ENCODE data around the gene GFER. TPM values are rescaled to one million over a fixed set of nuclear protein-coding genes. Genes with fewer than 3 reads are reported as not detected.

The GFER gene
- total RNA-seq = 10 to 100 TPM; 39.1 to 43.3 TPM

GRCh38 chr16:1983544-1984346, at the start of gene GFER:
TSS of gene GFER (plus strand) at chr16:1984193. CDS start at chr16:1984219, 26 bp downstream.
- CTCF ChIA-PET = interaction anchor here (0.7 to 1.6 kb wide), 8 partner anchors 10 to 157 kb away, joined by 3 to 8 read pairs (median 4); partner anchors contain the start of gene TBL3
- POLR2A ChIA-PET = interaction anchor here (1.0 to 2.2 kb wide), 3 partner anchors 12 to 24 kb away, joined by 4 to 9 read pairs (median 9); partner anchors contain the start of genes NDUFB10, RPS2 and TBL3

GRCh38 chr16:1936945-1937479, 47.0 kb upstream of the GFER start:
- POLR2A ChIA-PET = no interaction called here

DNA sequence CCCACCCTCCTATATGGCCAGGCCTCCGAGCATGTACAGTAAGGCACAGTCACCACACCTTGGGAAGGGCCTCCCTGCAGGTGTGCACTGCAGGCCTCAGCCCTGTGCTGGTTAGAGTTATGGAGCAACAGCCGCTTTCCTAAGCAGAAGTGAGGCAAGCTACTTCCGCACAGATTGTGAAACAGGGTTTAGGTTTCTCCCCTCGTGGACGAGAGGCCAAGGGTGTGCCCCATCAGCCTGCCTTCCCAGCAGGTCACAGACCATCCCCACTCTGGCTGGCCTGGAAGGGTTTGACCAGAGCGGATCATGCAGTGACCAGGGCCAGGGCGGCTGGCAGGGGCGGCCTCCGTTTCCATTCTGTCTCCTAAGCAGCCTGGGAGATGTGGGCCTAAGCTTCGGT, 45.7 kb upstream of the GFER start:
- POLR2A ChIA-PET = no interaction called here
- CTCF ChIA-PET = interaction anchor here (1.0 kb wide), 1 partner anchor 9 kb away, joined by 5 read pairs; no protein-coding TSS in a partner anchor

More at GRCh38 chr16:1936945-1937479, 47.0 kb upstream of the GFER start:
- CTCF ChIA-PET = no interaction called here

DNA sequence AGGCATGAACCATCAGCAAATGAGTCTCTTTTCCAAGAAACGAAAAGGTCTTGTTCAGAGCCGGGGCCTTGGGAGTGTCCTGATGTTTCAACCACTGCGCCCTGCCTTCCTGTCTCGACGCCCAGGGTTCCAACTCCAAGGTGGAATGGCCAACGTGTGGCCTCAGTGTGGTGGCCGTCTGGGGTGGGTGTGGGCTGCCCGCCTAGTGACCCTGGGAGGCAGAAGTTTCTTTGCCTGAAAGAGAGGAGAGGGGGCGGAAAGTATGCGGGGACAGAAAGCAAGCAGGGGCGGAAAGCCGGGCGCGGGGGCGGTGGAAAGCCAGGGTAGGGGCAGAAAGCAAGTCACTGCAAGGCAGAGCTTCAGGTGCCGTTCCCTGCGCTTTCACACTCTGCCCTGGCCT, 45.1 kb upstream of the GFER start:
- ChIA-PET POLR2A (no interaction called here), CTCF (interaction anchor here (1.0 to 2.7 kb wide), 3 partner anchors 10 to 12 kb away, joined by 3 to 12 read pairs (median 5); no protein-coding TSS in a partner anchor)

DNA sequence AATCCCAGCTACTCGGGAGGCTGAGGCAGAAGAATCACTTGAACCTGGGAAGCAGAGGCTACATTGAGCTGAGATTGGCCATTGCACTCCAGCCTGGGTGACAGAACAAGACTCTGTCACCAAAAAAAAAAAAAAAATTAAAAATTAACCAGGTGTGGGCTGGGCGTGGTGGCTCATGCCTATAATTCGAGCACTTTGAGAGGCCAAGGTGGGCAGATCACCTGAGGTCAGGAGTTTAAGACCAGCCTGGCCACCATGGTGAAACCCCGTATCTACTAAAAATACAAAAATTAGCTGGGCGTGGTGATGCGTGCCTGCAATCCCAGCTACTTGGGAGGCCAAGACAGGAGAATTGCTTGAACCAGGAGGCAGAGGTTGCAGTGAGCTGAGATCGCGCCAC, 44.2 kb upstream of the GFER start:
- CTCF ChIA-PET = interaction anchor here (0.6 to 2.7 kb wide), 4 partner anchors 11 to 376 kb away, joined by 3 to 12 read pairs (median 4); no protein-coding TSS in a partner anchor
- POLR2A ChIA-PET = interaction anchor here (0.7 to 0.8 kb wide), 2 partner anchors 20 to 67 kb away, joined by 3 read pairs; no protein-coding TSS in a partner anchor

DNA sequence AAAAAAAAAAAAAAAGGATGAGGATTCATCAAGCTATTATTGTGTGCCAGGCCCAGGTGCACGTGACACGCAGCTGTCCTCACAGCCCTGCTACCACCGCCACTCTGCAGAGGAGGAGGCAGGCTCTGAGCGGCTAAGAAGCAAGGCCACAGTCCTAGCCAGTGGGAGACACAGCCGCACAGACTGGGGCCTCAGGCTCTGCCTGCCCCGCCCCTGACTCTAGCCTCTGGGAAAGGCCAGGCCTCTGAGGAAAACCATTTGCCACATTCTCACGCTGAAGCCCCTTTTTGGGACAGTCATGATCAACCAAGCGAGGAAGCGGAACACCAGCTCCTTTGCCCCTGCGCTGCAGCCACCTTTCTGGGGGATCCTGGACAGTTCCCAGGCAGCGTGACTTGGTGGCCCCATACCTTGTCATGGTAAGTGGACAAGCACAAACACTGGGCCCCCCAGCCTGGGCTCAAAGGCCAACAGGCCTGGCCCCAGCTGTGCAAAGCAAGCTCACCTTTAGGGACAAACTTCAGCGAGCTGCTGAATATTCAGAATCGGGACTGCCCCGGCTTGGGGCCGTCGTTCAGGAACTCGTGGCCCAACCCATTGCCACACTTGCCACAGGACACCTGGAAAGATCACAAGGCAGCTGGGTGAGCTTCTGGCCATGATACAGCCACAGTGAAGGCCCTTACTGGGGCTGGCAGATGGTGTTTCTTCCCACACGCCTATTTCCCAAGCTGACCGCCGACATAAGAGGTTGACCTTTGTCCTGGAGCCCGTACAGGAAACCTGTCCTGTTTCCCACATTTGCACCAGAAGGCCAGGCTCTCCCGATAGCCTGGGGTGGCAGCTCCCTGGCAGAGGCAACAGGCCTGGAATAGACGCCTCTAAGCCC, 43.5 kb upstream of the GFER start:
- POLR2A ChIA-PET = interaction anchor here (0.8 to 1.2 kb wide), 3 partner anchors 19 to 158 kb away, joined by 3 read pairs; partner anchors contain the start of genes NUBP2, RPS2 and SPSB3
- CTCF ChIA-PET = interaction anchor here (0.6 to 2.7 kb wide), 6 partner anchors 11 to 375 kb away, joined by 3 to 12 read pairs (median 4); partner anchors contain the start of gene TBL3

GRCh38 chr16:1941162-1942046, 42.6 kb upstream of the GFER start:
- CTCF ChIA-PET = interaction anchor here (1.1 to 2.7 kb wide), 3 partner anchors 13 to 78 kb away, joined by 3 to 12 read pairs (median 8); partner anchors contain the start of gene TBL3
- POLR2A ChIA-PET = interaction anchor here (1.0 to 1.4 kb wide), 3 partner anchors 23 to 159 kb away, joined by 3 read pairs; partner anchors contain the start of genes NUBP2, RPS2 and SPSB3

GRCh38 chr16:1942047-1942809, 41.8 kb upstream of the GFER start:
- ChIA-PET POLR2A (interaction anchor here (1.2 to 1.4 kb wide), 2 partner anchors 23 to 160 kb away, joined by 3 read pairs; partner anchors contain the start of genes NUBP2, RPS2 and SPSB3), CTCF (interaction anchor here (1.5 kb wide), 1 partner anchor 79 kb away, joined by 8 read pairs; no protein-coding TSS in a partner anchor)

GRCh38 chr16:1942810-1943726, 40.9 kb upstream of the GFER start, which contains the start of gene MSRB1:
TSS of gene MSRB1 (minus strand) at chr16:1943199. CDS start at chr16:1943156, 43 bp downstream.
- ChIA-PET CTCF (interaction anchor here (0.6 to 1.3 kb wide), 6 partner anchors 10 to 346 kb away, joined by 3 to 6 read pairs (median 4); partner anchors contain the start of genes CRAMP1, IFT140 and NDUFB10), POLR2A (interaction anchor here (0.7 to 1.9 kb wide), 7 partner anchors 15 to 212 kb away, joined by 3 to 21 read pairs (median 5); partner anchors contain the start of genes NUBP2, RPS2, SPSB3 and TBL3)

- POLR2A ChIA-PET = interaction anchor here (1.9 kb wide), 1 partner anchor 16 kb away, joined by 11 read pairs; no protein-coding TSS in a partner anchor
- CTCF ChIA-PET = interaction anchor here (1.3 kb wide), 1 partner anchor 16 kb away, joined by 6 read pairs; no protein-coding TSS in a partner anchor
These were observed 39.3 kb upstream of the GFER start for GRCh38 chr16:1944612-1945199.

- ChIA-PET CTCF (interaction anchor here (1.3 kb wide), 1 partner anchor 17 kb away, joined by 5 read pairs; no protein-coding TSS in a partner anchor), POLR2A (interaction anchor here (0.6 kb wide), 1 partner anchor 234 kb away, joined by 3 read pairs; no protein-coding TSS in a partner anchor)
These were observed 38.2 kb upstream of the GFER start for GRCh38 chr16:1945559-1946391.

- ChIA-PET POLR2A (interaction anchor here (0.6 kb wide), 1 partner anchor 24 kb away, joined by 4 read pairs; no protein-coding TSS in a partner anchor), CTCF (interaction anchor here (1.3 kb wide), 1 partner anchor 18 kb away, joined by 5 read pairs; no protein-coding TSS in a partner anchor)
These were observed 37.3 kb upstream of the GFER start for GRCh38 chr16:1946495-1947368.

- CTCF ChIA-PET = interaction anchor here (0.7 kb wide), 1 partner anchor 18 kb away, joined by 3 read pairs; no protein-coding TSS in a partner anchor
- POLR2A ChIA-PET = interaction anchor here (1.3 kb wide), 1 partner anchor 208 kb away, joined by 9 read pairs; the partner anchor contains the start of gene TRAF7
These were observed 36.7 kb upstream of the GFER start for GRCh38 chr16:1947369-1947670.

Data from activated CD8-positive, alpha-beta memory T cell treated with anti-CD3 and anti-CD28 coated beads for 36 hours (primary cell).